HepG2 (cell line): ENCODE measurements around the gene S100P. TPM values are rescaled to one million over a fixed set of nuclear protein-coding genes. Genes with fewer than 3 reads are reported as not detected.

Experiments used
- ATAC-seq: fragments of 200-7000 bp; cut with Tn5 transposase; 3 replicates; pipeline ENCODE4 v1.9.1; 2020; ENCODE audit warnings: mild to moderate bottlenecking, moderate library complexity
- BruUV-seq: library from RNA; stranded (reverse); fragments of 400-500 nt; replicated peaks from 2 replicates; lab custom pipeline; 2021; lab: Mats Ljungman, UMichigan
- CTCF ChIA-PET: fragments of 300-600 bp; formaldehyde crosslinking; extraction: SDS; loops from one replicate; lab custom pipeline; 2021; ENCODE audit warnings: low total read pairs, inconsistent platforms, low intra/inter-chr PET ratio; lab: Yijun Ruan, JAX
- POLR2A ChIA-PET: fragments of 350-600 bp; sonication (Branson Sonifier 250); formaldehyde crosslinking; loops from one replicate; lab custom pipeline; 2020; ENCODE audit warnings: antibody characterized with exemption, inconsistent platforms; lab: Yijun Ruan, JAX
- DNase-seq: peaks from one replicate; pipeline ENCODE4 v3.0.0-alpha.2; 2015; ENCODE audit warnings: low spot score
- FAIRE-seq: peaks from 3 replicates; lab custom pipeline; 2011; peaks lifted over from hg19 to GRCh38; lab: Jason Lieb, UNC
- H2AFZ ChIP-seq: one replicate; pipeline ENCODE4 v1.6.1; 2011; ENCODE audit warnings: low read length, inconsistent platforms
- H3K27ac ChIP-seq: fragments of 300-600 bp; 3 replicates; pipeline ENCODE4 v1.8.0; 2011; ENCODE audit warnings: mixed run types, mild to moderate bottlenecking, mixed read lengths, low read length, inconsistent platforms; ENCODE audit not compliant: insufficient read depth; ENCODE audit errors: extremely low read length
- H3K27me3 ChIP-seq, 2 experiments: fragments of 200-600 bp in 1 of 2; 2 replicates in 1 of 2; 3 replicates in 1 of 2; pipeline versions ENCODE4 v1.6.0 to v1.8.0; 2011; ENCODE audit warnings: low read length in 2 of 2, mild to moderate bottlenecking in 2 of 2, moderate library complexity in 2 of 2, inconsistent platforms in 1 of 2; ENCODE audit not compliant: insufficient read depth in 2 of 2, control insufficient read depth in 1 of 2
- H3K36me3 ChIP-seq, 2 experiments: fragments of 200-600 bp in 1 of 2; replicated peaks in 1 of 2; 2 replicates in 1 of 2; 3 replicates in 1 of 2; pipeline versions ENCODE4 v1.5.1 to v1.8.0; 2011; ENCODE audit warnings: low read length in 2 of 2, inconsistent platforms in 1 of 2; ENCODE audit not compliant: insufficient read depth in 2 of 2, control insufficient read depth in 1 of 2
- H3K4me1 ChIP-seq: 2 replicates; pipeline ENCODE4 v1.5.1; 2012; ENCODE audit warnings: low read length, inconsistent platforms; ENCODE audit not compliant: insufficient read depth
- H3K4me2 ChIP-seq: 2 replicates; pipeline ENCODE4 v1.6.0; 2011; ENCODE audit warnings: low read depth, low read length, inconsistent platforms
- H3K4me3 ChIP-seq, 3 experiments: fragments of 200-600 bp in 1 of 3; sonication (generic), shearing (Covaris generic) in 1 of 3; replicated peaks in 1 of 3; 2 replicates each; pipeline ENCODE4 v1.5.1; 2011 to 2016; ENCODE audit warnings: low read length in 3 of 3, inconsistent platforms in 2 of 3, low read depth in 2 of 3, mild to moderate bottlenecking in 2 of 3, control low read depth in 1 of 3, mixed read lengths in 1 of 3; ENCODE audit not compliant: insufficient read depth in 1 of 3
- H3K79me2 ChIP-seq: one replicate; pipeline ENCODE4 v1.6.1; 2011; ENCODE audit warnings: low read length, inconsistent platforms; ENCODE audit not compliant: insufficient read depth
- H3K9ac ChIP-seq: 2 replicates; pipeline ENCODE4 v1.6.0; 2011; ENCODE audit warnings: mild to moderate bottlenecking, low read depth, low read length, inconsistent platforms; ENCODE audit not compliant: insufficient read depth
- H3K9me3 ChIP-seq: 2 replicates; pipeline ENCODE4 v1.5.1; 2012; ENCODE audit warnings: mild to moderate bottlenecking, low read length
- H4K20me1 ChIP-seq: 2 replicates; pipeline ENCODE4 v1.6.0; 2011; ENCODE audit warnings: inconsistent platforms, mild to moderate bottlenecking, low read length, moderate library complexity; ENCODE audit not compliant: insufficient read depth
- ARID2 ChIP-seq: sonication (generic); formaldehyde crosslinking; IDR thresholded peaks from 2 replicates; pipeline ENCODE4 v1.8.1; 2022; ENCODE audit warnings: mild to moderate bottlenecking, missing genetic modification reagents, borderline replicate concordance
- BHLHE40 ChIP-seq: IDR thresholded peaks from 2 replicates; pipeline ENCODE4 v1.6.1; 2011; ENCODE audit warnings: low read length, improper control_type of control experiment
- CREM ChIP-seq, 2 experiments: sonication (generic) in 1 of 2; formaldehyde crosslinking in 1 of 2; IDR thresholded peaks; 2 replicates each; pipeline versions ENCODE4 v1.4.0 to v1.6.1; 2016 to 2020; ENCODE audit warnings: antibody characterized with exemption in 1 of 2, mild to moderate bottlenecking in 1 of 2, missing genetic modification reagents in 1 of 2
- ELF3 ChIP-seq: IDR thresholded peaks from 2 replicates; pipeline ENCODE4 v1.6.1; 2016; ENCODE audit warnings: missing genetic modification reagents, missing compliant biosample characterization
- GATAD2A ChIP-seq: IDR thresholded peaks from 2 replicates; pipeline ENCODE4 v1.6.1; 2016
- GLMP ChIP-seq: sonication (generic); formaldehyde crosslinking; IDR thresholded peaks from 2 replicates; pipeline ENCODE4 v1.9.0; 2021; ENCODE audit warnings: missing genetic modification reagents, mild to moderate bottlenecking, borderline replicate concordance
- GMEB2 ChIP-seq: IDR thresholded peaks from 2 replicates; pipeline ENCODE4 v1.6.1; 2016; ENCODE audit warnings: missing biosample characterization, missing genetic modification reagents, low read depth
- JUND ChIP-seq: sonication (generic); formaldehyde crosslinking; IDR thresholded peaks from 2 replicates; pipeline ENCODE4 v1.8.0; 2022; ENCODE audit warnings: mild to moderate bottlenecking, missing genetic modification reagents
- SKI ChIP-seq: fragments of 450-650 bp; IDR thresholded peaks from one replicate; pipeline ENCODE4 v1.6.1; 2018; ENCODE audit warnings: mild to moderate bottlenecking; ENCODE audit not compliant: partially characterized antibody
- TP53 ChIP-seq: sonication (generic); formaldehyde crosslinking; conservative IDR thresholded peaks from 2 replicates; pipeline ENCODE4 v1.4.0; 2020; ENCODE audit warnings: missing genetic modification reagents
- ZC3H13 ChIP-seq: sonication (generic); formaldehyde crosslinking; IDR thresholded peaks from 2 replicates; pipeline ENCODE4 v1.8.1; 2023; ENCODE audit warnings: mild to moderate bottlenecking, missing genetic modification reagents, moderate library complexity
- ZFP36L1 ChIP-seq: sonication (generic); formaldehyde crosslinking; IDR thresholded peaks from 2 replicates; pipeline ENCODE4 v1.8.0; 2022; ENCODE audit warnings: mild to moderate bottlenecking, missing genetic modification reagents, moderate library complexity
- ZNF121 ChIP-seq: sonication (generic); formaldehyde crosslinking; IDR thresholded peaks from 2 replicates; pipeline ENCODE4 v1.5.0; 2020; ENCODE audit warnings: mild to moderate bottlenecking, missing genetic modification reagents
- ZNF230 ChIP-seq: sonication (generic); formaldehyde crosslinking; IDR thresholded peaks from 2 replicates; pipeline ENCODE4 v1.4.0; 2020; ENCODE audit warnings: mild to moderate bottlenecking, missing genetic modification reagents
- ZNF569 ChIP-seq: sonication (generic); formaldehyde crosslinking; IDR thresholded peaks from 2 replicates; pipeline ENCODE4 v1.5.0; 2020; ENCODE audit warnings: mild to moderate bottlenecking, missing genetic modification reagents, moderate library complexity, borderline replicate concordance
- ZNF616 ChIP-seq: sonication (generic); formaldehyde crosslinking; IDR thresholded peaks from 2 replicates; pipeline ENCODE4 v1.5.0; 2020; ENCODE audit warnings: low read depth, mild to moderate bottlenecking, missing genetic modification reagents
- ZNF746 ChIP-seq: sonication (generic); formaldehyde crosslinking; IDR thresholded peaks from 2 replicates; pipeline ENCODE4 v1.8.0; 2022; ENCODE audit warnings: mild to moderate bottlenecking, missing genetic modification reagents
- ZNF777 ChIP-seq: sonication (generic); formaldehyde crosslinking; IDR thresholded peaks from 2 replicates; pipeline ENCODE4 v1.4.0; 2020; ENCODE audit warnings: missing genetic modification reagents
- ZNF784 ChIP-seq: sonication (generic); formaldehyde crosslinking; IDR thresholded peaks from 2 replicates; pipeline ENCODE4 v1.5.1; 2020; ENCODE audit warnings: missing genetic modification reagents, mild to moderate bottlenecking, borderline replicate concordance
- ZNF879 ChIP-seq: sonication (generic); formaldehyde crosslinking; IDR thresholded peaks from 2 replicates; pipeline ENCODE4 v1.8.1; 2023; ENCODE audit warnings: missing genetic modification reagents
- WGBS: methylation state at CpG from one replicate; pipeline ENCODE4 v1.1.6; 2017; ENCODE audit warnings: low lambda C conversion rate; 5-methylcytosine and 5-hydroxymethylcytosine counted together
- in situ Hi-C: cut with HindIII; loops from 2 replicates; pipeline ENCODE4 v1.10.0; 2017; ENCODE audit warnings: low pct_unique_long_range_greater_than_20kb; ENCODE audit not compliant: extremely low pct_ligation_motif_present
- intact Hi-C: fragments of 100-400 bp; cut with micrococcal nuclease; formaldehyde crosslinking; loops from one replicate; pipeline ENCODE4 v1.10.0; 2022; ENCODE audit not compliant: unreplicated experiment
- polyA plus RNA-seq, 8 experiments: library from polyadenylated mRNA; depleted of rRNA in 3 of 8; stranded (reverse) in 7 of 8; unstranded in 1 of 8; fragments of >200 nt; fragmentation: Illumina TruSeq in 4 of 8; extraction: Trizol in 4 of 8; gene quantifications; 2 replicates each; pipeline versions ENCODE4 v1.2.1 to v1.2.3, GENCODE V29; 2011 to 2016; ENCODE audit warnings: low read depth in 4 of 8, missing spikeins in 1 of 8, mixed read lengths in 1 of 8; ENCODE audit not compliant: insufficient read depth in 1 of 8
- total RNA-seq, 5 experiments: library from RNA; depleted of rRNA; stranded (reverse); fragments of >200 nt; fragmentation: Illumina TruSeq; extraction: Trizol; gene quantifications; 2 replicates each; pipeline ENCODE4 v1.2.3, GENCODE V29; 2016; ENCODE audit warnings: low read depth in 1 of 5

S100P gene
- total and polyA plus RNA-seq, 2 of the 13 experiments (the other 11 are each of a cell fraction or from before 2014, with no cell fraction given), result 278 to 1,649 TPM

- ChIA-PET CTCF (interaction anchor here (1.9 to 2.3 kb wide), 2 partner anchors 10 to 14 kb away, joined by 4 to 10 read pairs; a partner anchor contains a TSS), POLR2A (interaction anchor here (0.6 to 5.5 kb wide), 14 partner anchors 8 to 413 kb away, joined by 3 to 122 read pairs (median 4); partner anchors contain the start of genes BLOC1S4, GRPEL1, MRFAP1 and MRFAP1L1)
- H3K27ac ChIP-seq, result peak overlapping the region; percentile 94
- H3K36me3 ChIP-seq, result no peaks in the 10 kb centered on the region
- intact Hi-C loops (loop anchor here (2.0 to 10.0 kb wide), 3 partner anchors 14 to 64 kb away; partner anchors contain the start of gene MRFAP1), in situ Hi-C loops (no loop called here)
- FAIRE-seq, result peak; percentile 92
- no peaks in the 10 kb centered on the region; a peak in 1 of 5 replicates for H3K27me3 ChIP-seq
- peaks cover 11% of the 10 kb centered on the region for H3K79me2 ChIP-seq
- WGBS, result under 1% methylated on average over 18 of the region's 23 CpGs
- H4K20me1 ChIP-seq, result no peaks in the 10 kb centered on the region
- peaks cover 75% of the 10 kb centered on the region for H3K4me1 ChIP-seq
- BruUV-seq, result no TSS peak
- H3K9me3 ChIP-seq, result no peaks in the 10 kb centered on the region
- peak; percentile 62 for ATAC-seq
- H3K9ac ChIP-seq, result peak overlapping the region; percentile 75
- H3K4me3 ChIP-seq, result peak overlapping the region; percentile 49 to 74 (median 66); a peak in 5 of 6 replicates
- H3K4me2 ChIP-seq, result peak overlapping the region; percentile 91
- H2AFZ ChIP-seq, result no peak overlapping the region
- peak; percentile 91 for DNase-seq
- TF ChIP-seq ELF3 (CRISPR knock-in tag), result peak; percentile 24; the same call in 1 of the 2 replicates
- no peak for TF ChIP-seq ZC3H13 (CRISPR knock-in tag)
- TF ChIP-seq GLMP (CRISPR knock-in tag), result no peak
- TF ChIP-seq ZNF121, result no peak
- TF ChIP-seq ARID2, result no peak
- peak; percentile 67; the same call in 1 of the 2 replicates for TF ChIP-seq ZNF616
- TF ChIP-seq CREM (IDR thresholded peaks at IDR 0.05), result peak; percentile 30; the same call in 1 of the 2 replicates
- TF ChIP-seq CREM (CRISPR knock-in tag; IDR thresholded peaks at IDR 0.05), result no peak
- 0 out of 2 replicates have a peak, but pooled peaks have one; percentile 77 for TF ChIP-seq ZNF879 (CRISPR knock-in tag)
- TF ChIP-seq GMEB2, result no peak
- peak; percentile 88 for TF ChIP-seq JUND
- TF ChIP-seq BHLHE40, result no peak
- TF ChIP-seq ZNF569 (CRISPR knock-in tag), result peak; percentile 61; the same call in 1 of the 2 replicates
- TF ChIP-seq ZNF746 (CRISPR knock-in tag), result no peak
- TF ChIP-seq TP53, result 0 out of 2 replicates have a peak, but pooled peaks have one; percentile 27
- peak; percentile 52 for TF ChIP-seq GATAD2A (CRISPR knock-in tag)
- no peak for TF ChIP-seq ZNF230
- peak; percentile 80; the same call in 1 of the 2 replicates for TF ChIP-seq ZFP36L1 (CRISPR knock-in tag)
- TF ChIP-seq ZNF784 (CRISPR knock-in tag), result peak; percentile 22; the same call in 1 of the 2 replicates
- peak; percentile 54 for TF ChIP-seq ZNF777
- peak; percentile 43 for TF ChIP-seq SKI
These were observed 4.7 kb upstream of the S100P start for GRCh38 chr4:6688879-6689505.
